Hypothalamus (tissue), 51 donors: ENCODE data around the gene CSNK2A1.
A peak's percentile ranks its signal among the peaks of the same experiment; 100 is the strongest.
"Not testable (repeated sequence)": the region's sequence is repeated elsewhere in the genome, so short reads cannot be mapped to it uniquely, and the experiment has no call there.

Experiments used
- DNase-seq, 51 donors: peaks; one replicate each; lab custom pipeline; 2025; lab: John Stamatoyannopoulos, UW

The CSNK2A1 gene

GRCh38 chr20:462199-462991 is 81.2 kb downstream of the CSNK2A1 start, which contains the start of gene TBC1D20:
TBC1D20 (minus strand) TSS chr20:462533; CDS start chr20:462405, 128 bp downstream.
- peak in 50 of 51 donors; percentile 19 to 91 (median 76) for DNase-seq

DNA sequence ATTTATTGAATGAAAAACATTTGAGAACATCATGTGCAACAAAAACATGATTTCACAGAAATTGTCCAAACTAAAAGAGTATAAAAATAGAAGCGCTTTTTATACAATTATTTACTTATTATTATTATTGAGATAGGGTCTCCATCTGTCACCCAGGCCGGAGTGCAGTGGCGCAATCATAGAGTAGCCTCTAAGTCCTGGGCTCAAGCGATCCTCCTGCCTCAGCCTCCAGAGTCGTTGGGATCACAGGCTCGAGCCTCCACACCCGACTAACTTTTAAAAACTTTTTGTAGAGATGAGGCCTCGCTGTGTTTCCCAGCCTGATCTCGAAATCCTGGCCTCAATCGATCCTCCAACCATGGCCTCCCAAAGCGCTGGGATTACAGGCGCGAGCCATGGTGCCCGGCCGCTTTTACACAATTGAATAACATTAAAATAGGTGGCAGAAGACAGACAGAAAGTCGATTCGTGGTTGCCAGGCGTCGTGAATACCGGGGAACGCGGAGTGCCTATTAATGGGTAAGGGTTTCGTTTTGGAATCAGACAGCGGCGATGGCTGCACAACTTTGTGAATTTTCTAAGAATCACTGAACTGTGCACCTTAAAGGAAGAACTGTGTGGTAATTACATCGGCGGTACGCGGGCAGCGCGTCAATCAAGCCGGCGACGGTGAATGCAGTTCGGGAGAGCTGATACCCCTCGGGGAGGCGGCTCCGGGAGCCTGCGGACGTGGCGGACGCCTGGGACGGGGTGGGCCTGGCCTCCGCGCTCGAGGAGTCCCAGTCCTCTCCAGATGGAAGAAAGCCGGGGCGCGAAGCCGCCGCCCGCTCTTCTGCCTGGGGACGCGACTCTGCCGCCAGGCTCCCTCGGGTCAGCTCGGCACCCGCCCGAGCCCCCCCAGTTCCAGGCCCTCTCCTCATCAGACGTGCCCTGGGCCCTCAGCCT is 82.1 kb downstream of the CSNK2A1 start:
- peak in 22 of 51 donors; percentile 13 to 72 (median 54) for DNase-seq

DNA sequence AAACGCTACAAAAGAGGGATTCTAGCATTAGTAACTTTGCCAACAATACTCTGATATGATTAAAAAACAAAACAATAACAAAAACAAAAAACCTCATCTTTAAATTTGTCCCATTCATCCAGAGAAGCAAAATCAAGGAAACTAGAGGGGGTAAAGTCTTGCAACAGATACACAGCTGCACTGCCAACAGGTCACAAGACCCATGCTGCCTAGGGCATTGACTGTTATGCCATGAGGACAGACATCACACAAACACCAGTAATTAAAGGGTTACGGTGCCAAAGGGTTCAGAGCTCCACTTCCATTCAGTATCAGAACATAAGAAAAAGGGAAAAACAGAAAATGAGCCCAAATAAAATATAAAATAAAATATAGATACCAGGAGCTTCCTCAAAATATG is 82.9 kb downstream of the CSNK2A1 start:
- peak in 1 of 51 donors; percentile 5 for DNase-seq

DNA sequence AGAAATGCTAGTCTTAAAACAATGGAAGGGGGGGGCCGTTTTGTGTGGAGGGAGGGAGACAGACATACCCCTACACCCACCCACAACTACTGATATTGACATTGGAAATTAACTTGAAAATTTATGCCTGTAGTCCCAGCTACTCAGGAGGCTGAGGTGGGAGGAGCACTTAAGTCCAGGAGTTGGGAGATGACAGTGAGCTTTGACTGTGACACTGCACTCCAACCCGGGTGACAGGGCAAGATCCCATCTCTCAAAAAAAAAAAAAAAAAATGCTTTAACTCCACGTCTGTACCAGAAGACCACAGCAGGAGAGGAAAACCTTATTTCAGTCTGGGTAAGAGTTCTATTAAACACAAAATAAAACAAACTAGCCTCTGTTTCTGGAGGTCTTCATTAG is 83.4 kb downstream of the CSNK2A1 start:
- DNase-seq, result no peak

DNA sequence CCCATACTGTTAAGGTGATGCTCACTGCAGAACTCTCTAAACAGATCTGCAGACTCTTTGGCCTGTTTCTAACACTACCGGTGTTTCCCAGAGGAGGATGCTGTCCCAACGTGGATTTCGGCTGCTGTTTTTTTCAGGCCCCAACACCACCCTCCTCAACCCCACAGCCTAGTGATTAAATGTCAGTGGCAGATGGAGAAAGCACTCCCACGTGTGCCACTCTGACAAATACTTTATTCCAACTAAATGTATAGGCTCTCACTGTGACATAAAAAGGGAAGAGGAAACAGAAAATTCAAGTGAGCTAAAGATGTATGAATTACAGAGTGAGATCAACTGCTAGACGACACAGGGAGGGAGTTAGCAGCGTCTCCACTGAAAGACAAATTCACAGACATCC is 84.8 kb downstream of the CSNK2A1 start:
- DNase-seq, result no peak

DNA sequence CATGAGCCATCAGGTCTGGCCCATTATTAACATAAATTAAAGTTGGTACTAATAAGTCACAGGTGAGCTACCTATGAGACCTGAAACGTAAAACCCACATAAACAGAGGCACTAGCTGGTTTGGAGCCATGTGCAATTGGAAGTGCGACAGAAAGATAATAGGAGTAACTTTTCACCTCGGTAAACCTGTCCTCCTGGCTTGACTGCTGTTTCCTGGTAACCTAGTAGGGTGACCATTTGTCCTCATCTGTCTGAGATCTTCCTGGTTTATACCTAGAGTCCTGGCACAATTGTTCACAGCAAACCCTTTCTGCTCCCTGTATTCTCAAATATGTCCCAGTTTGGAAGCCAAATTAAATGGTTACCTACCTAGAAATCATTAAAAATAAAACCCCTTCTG is 88.6 kb downstream of the CSNK2A1 start:
- DNase-seq, result no peak

DNA sequence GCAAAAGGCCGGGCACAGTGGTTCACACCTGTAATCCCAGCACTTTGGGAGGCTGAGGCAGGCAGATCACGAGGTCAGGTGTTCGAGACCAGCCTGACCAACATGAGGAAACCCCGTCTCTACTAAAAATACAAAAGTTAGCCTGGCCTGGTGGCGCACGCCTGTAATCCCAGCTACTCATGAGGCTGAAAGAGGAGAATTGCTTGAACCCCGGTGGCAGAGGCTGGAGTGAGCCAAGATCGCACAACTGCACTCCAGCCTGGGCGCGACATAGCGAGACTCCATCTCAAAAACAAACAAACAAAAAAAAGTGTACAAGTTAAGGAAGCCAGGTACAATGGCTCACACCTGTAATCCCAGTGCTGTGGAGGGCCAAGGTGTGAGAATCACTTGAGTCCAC is 91.6 kb downstream of the CSNK2A1 start:
- DNase-seq, result not testable (repeated sequence)

- DNase-seq, result no peak
These were observed 97.9 kb downstream of the CSNK2A1 start for GRCh38 chr20:445514-446336.

DNA sequence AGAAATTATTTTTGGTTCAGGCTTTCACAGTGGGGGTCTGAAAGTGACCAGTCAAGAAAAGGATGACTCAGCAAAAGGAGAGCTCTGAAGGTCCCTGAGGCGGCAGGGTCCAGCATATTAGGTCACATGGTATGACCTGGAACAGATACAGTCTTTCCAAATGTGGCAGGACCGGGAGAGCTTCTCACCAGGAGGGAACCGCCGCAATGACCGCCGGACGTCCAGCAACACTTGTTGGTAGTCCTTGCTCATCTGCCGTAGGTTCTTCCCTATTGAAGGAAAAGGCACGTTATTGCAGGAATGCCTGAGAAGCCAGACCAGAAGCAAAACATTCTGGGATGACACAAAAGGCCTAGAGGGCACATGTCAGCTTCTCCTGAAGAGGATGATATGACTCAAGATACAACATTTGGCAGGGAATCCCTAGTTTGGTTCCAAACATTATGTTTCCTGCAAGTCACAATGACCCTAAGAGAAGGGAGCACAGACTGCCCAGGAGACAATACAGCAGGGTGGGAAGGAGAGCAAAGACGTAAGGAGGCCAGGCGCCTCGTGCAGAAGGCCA is 98.6 kb downstream of the CSNK2A1 start:
- peak in 1 of 51 donors; percentile 8 for DNase-seq

DNA sequence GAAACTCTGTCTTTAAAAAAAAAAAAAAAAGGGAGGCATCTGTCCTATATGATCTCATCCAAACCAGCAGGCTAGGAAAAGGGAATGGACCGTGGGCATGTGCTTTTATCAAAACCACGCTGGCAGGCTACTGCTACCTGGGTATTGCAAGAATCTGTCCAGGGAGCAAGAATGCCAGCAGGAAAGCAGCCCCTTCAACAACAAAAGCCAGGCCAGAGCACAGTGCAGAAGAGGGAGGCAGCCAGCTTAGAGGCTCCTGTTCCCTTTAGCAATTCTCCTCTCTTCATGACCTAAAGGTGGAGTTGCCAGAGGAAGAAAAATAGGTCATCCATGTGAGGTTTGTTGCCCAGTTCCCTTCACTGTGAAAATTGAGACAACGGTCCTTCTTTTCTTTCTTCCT is 99.5 kb downstream of the CSNK2A1 start:
- DNase-seq, result no peak

DNA sequence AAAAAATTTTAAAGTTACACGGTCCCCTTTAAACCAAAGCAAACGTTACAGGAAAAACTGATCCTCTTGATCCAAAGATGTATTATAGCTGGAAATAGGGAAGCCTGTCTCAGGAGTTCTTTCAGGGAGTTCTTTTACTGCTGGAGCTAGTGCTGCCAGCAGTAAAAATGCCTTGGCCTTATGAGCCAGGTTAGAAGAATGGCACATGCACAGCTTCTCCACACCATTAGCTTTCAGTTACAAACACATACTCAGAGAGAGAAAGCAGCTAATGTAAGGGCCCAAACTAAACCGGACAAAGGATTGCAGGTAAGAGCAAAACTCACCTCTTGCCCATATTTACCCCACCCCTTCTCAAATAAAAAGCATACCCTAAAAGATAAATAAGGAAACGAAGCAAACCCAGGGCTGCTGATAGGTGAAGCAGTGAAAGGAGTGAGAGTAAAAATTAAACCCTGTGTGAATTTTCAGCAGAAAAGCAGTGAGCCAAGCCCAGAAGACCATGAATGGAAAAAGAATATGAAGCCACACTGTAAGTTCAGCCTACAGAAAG is 100.3 kb downstream of the CSNK2A1 start:
- no peak for DNase-seq

GRCh38 chr20:440636-441035 is 103.0 kb downstream of the CSNK2A1 start:
- DNase-seq, result no peak

DNA sequence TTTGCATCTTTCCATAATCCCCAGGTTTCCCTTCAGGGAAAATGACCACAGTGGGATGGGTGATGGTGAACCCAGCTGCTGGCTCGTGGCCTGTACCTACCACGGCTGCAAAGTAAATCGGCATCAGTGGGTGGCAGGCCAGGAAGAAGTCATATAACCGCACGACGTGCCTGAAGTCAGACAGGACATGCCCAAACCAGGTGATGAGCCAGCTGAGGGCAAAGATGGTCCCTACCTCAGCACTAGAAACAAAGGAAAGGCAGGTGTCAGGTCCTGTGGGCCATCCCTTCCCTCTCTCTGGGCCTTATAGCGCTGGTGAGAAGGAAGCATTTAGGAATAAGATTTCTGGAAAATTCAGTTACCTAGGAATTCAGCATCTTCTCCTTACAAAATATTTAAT is 103.4 kb downstream of the CSNK2A1 start:
- no peak for DNase-seq

GRCh38 chr20:438571-439469 is 104.8 kb downstream of the CSNK2A1 start:
- DNase-seq, result peak in 2 of 51 donors; percentile 13 to 19

- no peak for DNase-seq
These were observed 105.7 kb downstream of the CSNK2A1 start for GRCh38 chr20:437787-438486.

- DNase-seq, result no peak
These were observed 107.1 kb downstream of the CSNK2A1 start for GRCh38 chr20:436476-436875.

GRCh38 chr20:435558-435957 is 108.0 kb downstream of the CSNK2A1 start:
- DNase-seq, result no peak
